GM18909 (cell line): ENCODE results near the gene TMEM26.

Experiments used
- ATAC-seq: cut with Tn5 transposase; IDR thresholded peaks from one replicate; pipeline ENCODE4 v1.9.1; 2021; ENCODE audit warnings: mild to moderate bottlenecking; ENCODE audit not compliant: unreplicated experiment, poor library complexity

The TMEM26 gene

DNA sequence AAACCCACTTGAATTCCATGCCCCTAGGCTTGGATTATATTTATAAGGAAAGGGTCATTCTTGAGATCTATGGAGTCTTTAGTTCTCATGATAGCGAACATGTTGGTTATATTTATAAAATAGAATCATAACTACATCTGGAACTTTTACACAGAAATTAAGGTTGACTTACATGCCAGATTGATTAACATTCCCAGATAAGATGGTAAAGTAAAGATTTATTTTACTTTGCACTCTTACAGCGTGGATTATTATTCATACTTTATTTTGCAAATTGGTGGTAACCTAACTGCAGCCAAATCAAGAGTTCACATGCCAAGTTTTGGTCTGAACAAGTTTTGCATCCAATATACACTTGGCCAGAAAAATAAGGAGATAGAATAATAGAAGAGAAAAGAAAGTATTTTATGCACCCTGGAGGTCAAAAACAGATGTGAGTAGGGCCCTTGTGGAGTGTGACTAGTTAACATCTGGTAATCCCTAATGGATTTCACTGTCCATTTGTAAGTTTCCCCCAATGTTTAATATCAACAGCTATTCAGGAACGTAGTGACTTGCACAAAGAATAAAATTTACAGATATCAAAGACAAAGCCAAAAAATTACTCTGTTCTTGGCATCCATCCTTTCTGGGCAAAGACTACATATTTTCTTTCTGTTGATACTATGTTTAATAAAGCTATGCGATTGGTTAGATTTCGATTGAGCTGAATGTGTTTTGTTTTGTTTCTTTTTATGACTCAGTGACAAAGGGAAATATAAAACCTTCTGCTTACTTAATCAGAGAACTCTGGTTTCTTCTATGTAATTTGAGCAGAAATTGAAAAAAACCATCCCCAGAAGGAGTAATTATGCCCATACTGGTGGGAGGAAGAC, 10.1 kb upstream of the TMEM26 start:
- no peak for ATAC-seq

GRCh38 chr10:61460835-61461234, 7.7 kb upstream of the TMEM26 start:
- ATAC-seq = no peak

- no peak for ATAC-seq
Observed at GRCh38 chr10:61458031-61458430, 4.8 kb upstream of the TMEM26 start.

- ATAC-seq = no peak
Observed at GRCh38 chr10:61456095-61456789, 3.1 kb upstream of the TMEM26 start.

- ATAC-seq = no peak
Observed at GRCh38 chr10:61455656-61456055, 2.5 kb upstream of the TMEM26 start.

DNA sequence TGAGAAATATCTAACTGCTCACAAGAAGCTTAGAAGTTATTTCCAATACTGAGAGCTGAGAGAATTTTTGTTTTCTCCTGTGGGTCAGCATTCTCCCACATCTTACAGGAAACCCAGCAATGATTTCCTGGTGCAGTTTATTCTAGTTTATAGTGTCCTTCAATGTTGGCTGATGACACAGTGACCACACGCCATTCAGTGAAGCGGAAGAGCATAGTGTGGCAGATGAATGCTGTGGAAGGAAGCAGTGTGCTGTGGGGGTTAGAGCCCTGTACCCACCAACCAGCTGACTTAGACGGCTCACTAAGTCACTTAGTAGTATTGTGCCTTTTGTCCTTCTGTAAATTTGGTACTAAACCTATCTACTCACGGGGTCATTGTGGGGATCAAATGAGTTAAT, 1.4 kb upstream of the TMEM26 start:
- no peak for ATAC-seq

DNA sequence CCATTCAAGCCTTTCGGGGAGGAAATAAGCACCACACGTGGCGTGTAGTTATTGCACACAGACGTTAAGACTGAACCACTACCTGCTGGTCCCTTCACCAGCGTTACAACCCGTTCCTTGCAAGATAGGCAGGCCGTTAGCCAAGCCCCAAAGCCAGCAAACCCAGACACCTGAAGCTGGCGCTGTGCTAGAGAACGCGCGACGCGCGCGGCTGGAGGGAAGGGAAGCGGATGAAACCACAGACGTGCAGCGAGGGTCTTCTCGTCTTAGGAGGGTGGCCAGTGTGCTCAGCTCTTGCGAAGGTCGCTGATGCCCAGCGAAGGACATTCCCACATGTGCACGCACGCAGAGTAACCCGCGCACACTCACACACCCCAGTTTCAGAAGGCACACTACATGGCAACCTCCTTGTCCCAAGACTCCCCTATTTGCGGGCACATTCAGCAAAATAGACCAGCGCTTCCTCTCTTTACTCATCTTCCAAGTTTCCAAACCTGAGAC, 980 bp downstream of the TMEM26 start:
- ATAC-seq = no peak

- ATAC-seq = no peak
Observed at GRCh38 chr10:61451357-61451756, 1.8 kb downstream of the TMEM26 start.

DNA sequence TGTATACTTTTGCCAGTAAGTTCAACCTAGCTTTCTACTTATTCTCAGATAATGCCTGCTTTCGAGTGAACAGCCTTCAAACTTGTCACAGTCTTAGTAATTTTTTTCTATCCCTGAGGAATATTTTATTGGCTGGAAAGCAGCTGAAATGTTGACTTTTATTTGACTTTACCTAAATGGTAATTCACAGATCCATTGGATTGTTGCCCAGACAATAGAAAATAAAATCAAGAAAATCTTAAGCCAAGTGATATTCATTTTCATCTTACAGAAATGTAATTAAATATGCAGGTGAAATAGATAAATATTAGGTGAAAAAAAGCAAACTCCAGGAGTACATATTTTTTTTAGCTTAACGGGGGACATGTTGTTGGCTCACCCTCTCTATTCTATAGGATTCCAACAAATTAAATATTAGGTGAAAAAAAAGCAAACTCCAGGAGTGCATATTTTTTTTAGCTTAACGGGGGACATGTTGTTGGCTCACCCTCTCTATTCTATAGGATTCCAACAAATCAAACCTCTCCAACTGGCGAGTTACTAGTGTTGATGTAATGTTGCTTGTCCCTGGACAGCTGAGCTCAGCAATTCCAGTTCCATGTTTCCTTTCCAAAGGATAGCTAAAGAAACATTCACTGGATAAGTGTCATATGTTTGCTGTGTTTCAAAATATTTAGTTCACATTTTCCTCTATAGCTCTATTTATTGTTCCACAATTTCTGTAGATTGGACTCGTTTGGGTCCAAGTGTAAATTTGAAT, 4.2 kb downstream of the TMEM26 start:
- no peak for ATAC-seq

GRCh38 chr10:61448091-61448490, 5.1 kb downstream of the TMEM26 start:
- ATAC-seq = no peak

- no peak for ATAC-seq
Observed at GRCh38 chr10:61439058-61439609, 14.0 kb downstream of the TMEM26 start.

- no peak for ATAC-seq
Observed at GRCh38 chr10:61438141-61438988, 14.8 kb downstream of the TMEM26 start.

DNA sequence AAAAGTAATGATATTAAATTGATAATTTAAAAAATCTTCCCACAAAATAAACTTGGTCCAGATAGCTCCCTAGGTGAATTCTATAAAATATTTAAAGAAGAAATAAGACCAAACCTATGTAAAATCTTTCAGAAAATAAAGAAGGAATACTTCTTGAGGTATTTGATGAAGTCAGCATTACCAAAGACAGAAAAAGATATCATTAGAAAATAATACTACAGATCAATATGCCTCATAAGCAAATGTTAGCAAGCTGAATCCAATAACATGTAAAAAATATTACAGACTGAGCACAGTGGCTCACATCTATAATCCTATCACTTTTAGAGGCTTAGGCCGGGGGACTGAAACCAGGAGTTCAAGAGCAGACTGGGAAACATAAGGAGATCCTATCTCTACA, 30.0 kb downstream of the TMEM26 start:
- ATAC-seq = no peak

DNA sequence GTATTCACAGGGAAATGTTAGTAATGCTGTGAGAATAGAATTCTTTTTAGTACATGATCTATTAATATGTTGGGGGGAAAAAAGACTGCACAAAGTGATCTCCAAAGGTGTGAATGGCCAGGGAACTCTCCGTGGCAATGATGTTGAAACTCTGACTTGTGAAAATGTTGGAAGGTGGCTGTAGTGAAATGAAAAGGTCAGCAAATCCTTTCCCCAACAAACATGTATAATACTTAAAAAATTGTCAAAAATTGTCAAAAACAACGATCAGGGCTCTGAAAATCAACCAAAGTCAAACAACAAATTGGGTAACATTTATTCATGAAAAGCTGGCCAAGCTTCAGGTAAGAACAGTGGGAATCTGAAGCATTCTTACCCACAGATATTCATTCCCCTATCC, 35.5 kb downstream of the TMEM26 start:
- no peak for ATAC-seq

- no peak for ATAC-seq
Observed at GRCh38 chr10:61415824-61416223, 37.4 kb downstream of the TMEM26 start.

- ATAC-seq = no peak
Observed at GRCh38 chr10:61411706-61412105, 41.5 kb downstream of the TMEM26 start.

GRCh38 chr10:61410353-61411070, 42.7 kb downstream of the TMEM26 start:
- no peak for ATAC-seq

- ATAC-seq = no peak
Observed at GRCh38 chr10:61409157-61409556, 44.0 kb downstream of the TMEM26 start.

DNA sequence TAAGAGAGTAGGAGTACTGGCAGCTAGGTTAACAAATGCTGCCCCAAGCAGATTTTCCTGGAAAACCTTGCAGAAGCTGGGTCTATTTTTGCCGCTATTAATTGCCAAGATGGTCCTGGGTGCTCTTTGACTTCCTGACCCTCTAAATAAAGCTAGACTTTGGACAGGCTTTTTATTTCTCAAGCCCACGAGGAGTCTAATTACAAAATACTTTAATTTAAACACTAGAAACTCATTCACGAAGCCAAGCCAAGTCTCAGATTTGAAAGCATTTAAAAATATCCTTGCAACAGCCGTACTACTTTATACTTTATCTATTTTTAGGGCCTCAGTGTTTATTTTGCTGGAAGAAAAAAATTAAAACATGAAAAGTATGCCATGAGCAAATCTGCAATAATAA, 45.1 kb downstream of the TMEM26 start:
- no peak for ATAC-seq
